Measurements from ENCODE around the gene PTPN22.

GRCh38 chr1:113809670-113810602 lies 61.6 kb downstream of the PTPN22 start:
- TF ChIP-seq POLR2A (IDR thresholded peaks at IDR 0.05) (no peak), CTCF (IDR thresholded peaks at IDR 0.05) (no peak)

All from uterus (tissue), 2 donors.